ENCODE data around the gene NCOR2. TPM values are rescaled to one million over a fixed set of nuclear protein-coding genes. Genes with fewer than 3 reads are reported as not detected.

NCOR2 gene
- total and polyA plus RNA-seq, 2 of the 8 experiments (the other 6 are each of a cell fraction or from before 2014, with no cell fraction given) = 14.8 to 275 TPM

- H2BK5ac ChIP-seq (ENCODE audit: low read depth, low read length) = peak overlapping the region; percentile 83
- no peak overlapping the region for H2BK15ac ChIP-seq (ENCODE audit: low read length)
- no peak overlapping the region for H2BK20ac ChIP-seq (ENCODE audit: low read length)
- 81% methylated on average over 25 of the region's 26 CpGs; no CpG with 5 or more reads in 1 of the 2 experiments for WGBS, 2 experiments (ENCODE audit: extremely low coverage in 1 of 2, insufficient coverage in 1 of 2, insufficient read length in 1 of 2, insufficient replicate concordance in 2 of 2, low coverage in 1 of 2, low lambda C conversion rate in 2 of 2, missing lambda C conversion rate in 1 of 2)
- 0 out of 2 replicates have a peak overlapping the region, but pooled peaks have one; percentile 53 for H2AK5ac ChIP-seq (ENCODE audit: low read depth, low read length)
- no peak for DNase-seq (ENCODE audit: low read depth in 1 of 2, low spot score in 2 of 2)
- CTCF ChIA-PET (ENCODE audit: partially characterized antibody) = interaction anchor here (1.0 to 1.2 kb wide), 2 partner anchors 19 to 222 kb away, joined by 3 read pairs; no protein-coding TSS in a partner anchor
- peaks cover 2 to 43% (median 30%) of the 10 kb centered on the region in 4 experiments for H3K4me1 ChIP-seq (replicated peaks in 1 of 4; ENCODE audit: control insufficient read depth in 3 of 4, insufficient read depth in 4 of 4, low read length in 3 of 4)
- H4K91ac ChIP-seq (replicated peaks; ENCODE audit: insufficient read length, low read length) = peak overlapping the region; percentile 6
- H4K5ac ChIP-seq (ENCODE audit: insufficient read length, low read depth, low read length) = no peak overlapping the region
- no peak overlapping the region for H3K4me2 ChIP-seq (ENCODE audit: insufficient read depth in 1 of 2, low read depth in 2 of 2, low read length in 2 of 2)
- H4K8ac ChIP-seq (ENCODE audit: extremely low read depth, insufficient read depth, low read length) = peak overlapping the region; percentile 62
- H3K9me3 ChIP-seq (ENCODE audit: insufficient read depth in 2 of 2, low read depth in 1 of 2, low read length in 1 of 2) = no peaks in the 10 kb centered on the region
- peaks cover 31 to 46% of the 10 kb centered on the region in 2 experiments for H4K20me1 ChIP-seq (replicated peaks in 1 of 2; ENCODE audit: control insufficient read depth in 1 of 2, insufficient read depth in 2 of 2, low read length in 2 of 2)
- peak overlapping the region; percentile 33; the same call in 1 of the 2 replicates for H3K27ac ChIP-seq (ENCODE audit: low read depth, low read length)
- H2BK12ac ChIP-seq (ENCODE audit: low read depth, low read length) = peak overlapping the region; percentile 50; the same call in 1 of the 2 replicates
- peaks cover 24% of the 10 kb centered on the region for H3K79me1 ChIP-seq (ENCODE audit: low read depth, low read length)
- H3K23me2 ChIP-seq (ENCODE audit: low read depth, low read length) = no peaks in the 10 kb centered on the region
- no peak overlapping the region for H3K14ac ChIP-seq (ENCODE audit: insufficient read length)
- H3K79me2 ChIP-seq (ENCODE audit: control insufficient read depth in 1 of 2, insufficient read depth in 2 of 2, low read length in 2 of 2) = peaks cover 62 to 92% of the 10 kb centered on the region in 2 experiments
- H2BK120ac ChIP-seq (replicated peaks; ENCODE audit: low read depth, low read length) = no peak overlapping the region
- H3K56ac ChIP-seq (replicated peaks; ENCODE audit: insufficient read length, low read depth, low read length) = no peak overlapping the region
- POLR2A ChIA-PET (ENCODE audit: partially characterized antibody) = interaction anchor here (1.1 to 1.7 kb wide), 4 partner anchors 11 to 110 kb away, joined by 3 read pairs; no protein-coding TSS in a partner anchor
- H3K4ac ChIP-seq (replicated peaks; ENCODE audit: insufficient read length, low read depth, low read length) = no peak overlapping the region
- H3K23ac ChIP-seq (ENCODE audit: insufficient read length) = no peak overlapping the region
- H2AFZ ChIP-seq (ENCODE audit: low read length) = no peak overlapping the region
- FAIRE-seq = no peak
- H3K18ac ChIP-seq (ENCODE audit: extremely low read depth, low read length) = peak overlapping the region; percentile 71; the same call in 1 of the 2 replicates
- TF ChIP-seq RAD21 (IDR thresholded peaks at IDR 0.05 in 1 of 2, conservative IDR thresholded peaks at IDR 0.05 in 1 of 2; ENCODE audit: low read depth in 2 of 2, low read length in 2 of 2) (no peak), SIN3A (conservative IDR thresholded peaks at IDR 0.05 in 1 of 2, IDR thresholded peaks at IDR 0.05 in 1 of 2; ENCODE audit: low read depth in 1 of 2, low read length in 2 of 2) (no peak), PHF8 (conservative IDR thresholded peaks at IDR 0.05; ENCODE audit: low read depth, low read length) (no peak), BCL11A (IDR thresholded peaks at IDR 0.05; ENCODE audit: low read depth in 2 of 2, low read length in 2 of 2) (no peak)
- no peak overlapping the region for H3K9ac ChIP-seq (replicated peaks in 1 of 4; ENCODE audit: extremely low read depth in 1 of 4, low read depth in 3 of 4, low read length in 3 of 4)
- H3K4me3 ChIP-seq (ENCODE audit: extremely low read depth in 1 of 4, insufficient read depth in 2 of 4, low read depth in 3 of 4, low read length in 4 of 4) = no peak overlapping the region
- peaks cover 0 to 3% (median 0%) of the 10 kb centered on the region in 4 experiments; a peak in 2 of 8 replicates for H3K36me3 ChIP-seq (ENCODE audit: control insufficient read depth in 2 of 4, insufficient read depth in 4 of 4, low read length in 3 of 4)
- no peaks in the 10 kb centered on the region for H3K27me3 ChIP-seq (replicated peaks in 1 of 4; ENCODE audit: control insufficient read depth in 3 of 4, extremely low read depth in 1 of 4, insufficient read depth in 3 of 4, low read length in 3 of 4)
Measured at GRCh38 chr12:124545508-124546418, 21.6 kb downstream of the NCOR2 start.

Data from H1 (cell line).